ENCODE results near the gene TPRA1.

DNA sequence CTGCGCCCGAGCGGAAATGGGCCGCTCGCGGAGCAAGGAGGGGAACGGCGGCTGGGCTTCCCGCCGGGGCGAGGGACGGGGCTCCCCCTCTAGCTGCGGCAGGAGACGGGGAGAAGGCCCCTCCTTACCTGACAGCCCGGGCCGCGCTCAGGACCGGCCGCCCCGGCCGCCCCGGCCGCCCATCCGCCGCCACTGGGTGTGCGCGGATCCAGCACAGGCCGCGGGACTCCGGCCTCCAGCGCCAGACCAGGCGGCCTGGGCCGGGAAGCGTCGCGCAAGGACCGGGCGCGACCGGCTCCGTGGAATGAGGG lies 296 bp downstream of the TPRA1 start:
- TF ChIP-seq, protein P1, sequence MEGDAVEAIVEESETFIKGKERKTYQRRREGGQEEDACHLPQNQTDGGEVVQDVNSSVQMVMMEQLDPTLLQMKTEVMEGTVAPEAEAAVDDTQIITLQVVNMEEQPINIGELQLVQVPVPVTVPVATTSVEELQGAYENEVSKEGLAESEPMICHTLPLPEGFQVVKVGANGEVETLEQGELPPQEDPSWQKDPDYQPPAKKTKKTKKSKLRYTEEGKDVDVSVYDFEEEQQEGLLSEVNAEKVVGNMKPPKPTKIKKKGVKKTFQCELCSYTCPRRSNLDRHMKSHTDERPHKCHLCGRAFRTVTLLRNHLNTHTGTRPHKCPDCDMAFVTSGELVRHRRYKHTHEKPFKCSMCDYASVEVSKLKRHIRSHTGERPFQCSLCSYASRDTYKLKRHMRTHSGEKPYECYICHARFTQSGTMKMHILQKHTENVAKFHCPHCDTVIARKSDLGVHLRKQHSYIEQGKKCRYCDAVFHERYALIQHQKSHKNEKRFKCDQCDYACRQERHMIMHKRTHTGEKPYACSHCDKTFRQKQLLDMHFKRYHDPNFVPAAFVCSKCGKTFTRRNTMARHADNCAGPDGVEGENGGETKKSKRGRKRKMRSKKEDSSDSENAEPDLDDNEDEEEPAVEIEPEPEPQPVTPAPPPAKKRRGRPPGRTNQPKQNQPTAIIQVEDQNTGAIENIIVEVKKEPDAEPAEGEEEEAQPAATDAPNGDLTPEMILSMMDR (IDR thresholded peaks at IDR 0.05 in 8 of 11, conservative IDR thresholded peaks at IDR 0.05 in 3 of 11), result no peak
- TF ChIP-seq POLR2A (IDR thresholded peaks at IDR 0.05), result no peak
